SK-N-MC (cell line): ENCODE data around the gene PCBP1.
"Not testable (repeated sequence)": the region's sequence is repeated elsewhere in the genome, so short reads cannot be mapped to it uniquely, and the experiment has no call there.

Experiments
- DNase-seq: peaks from one replicate; pipeline ENCODE4 v3.0.0-alpha.2; 2011; ENCODE audit warnings: low read depth, low spot score
- H3K27ac ChIP-seq: fragments of 200-600 bp; sonication (generic); 2 replicates; pipeline ENCODE4 v1.5.1; 2016; ENCODE audit warnings: mixed run types
- H3K36me3 ChIP-seq: fragments of 200-600 bp; sonication (generic); 2 replicates; pipeline ENCODE4 v1.6.1; 2017; ENCODE audit warnings: antibody characterized with exemption, low read length, mixed read lengths; ENCODE audit not compliant: insufficient read depth
- H3K4me3 ChIP-seq: fragments of 200-600 bp; sonication (generic); 2 replicates; pipeline ENCODE4 v1.5.1; 2016
- H3K9ac ChIP-seq: fragments of 200-600 bp; sonication (generic); 2 replicates; pipeline ENCODE4 v1.8.0; 2017; ENCODE audit warnings: mixed run types, mixed read lengths; ENCODE audit not compliant: insufficient read length
- H3K9me3 ChIP-seq: fragments of 200-600 bp; sonication (generic); 2 replicates; pipeline ENCODE4 v1.6.1; 2017; ENCODE audit warnings: low read depth, mild to moderate bottlenecking, antibody characterized with exemption, low read length, moderate library complexity, mixed read lengths
- EZH2 ChIP-seq: fragments of 200-600 bp; sonication (generic); IDR thresholded peaks from one replicate; pipeline ENCODE4 v1.6.1; 2017; ENCODE audit warnings: antibody characterized with exemption
- FOXP2 ChIP-seq: optimal IDR thresholded peaks from 2 replicates; pipeline ENCODE3; 2011; ENCODE audit warnings: mild to moderate bottlenecking, moderate library complexity; ENCODE audit not compliant: insufficient read depth; ENCODE audit errors: extremely low read length, control extremely low read depth
- POLR2AphosphoS5 ChIP-seq: IDR thresholded peaks from 2 replicates; pipeline ENCODE4 v1.6.1; 2012; ENCODE audit warnings: mild to moderate bottlenecking, low read depth, low read length, borderline replicate concordance

The PCBP1 gene

DNA sequence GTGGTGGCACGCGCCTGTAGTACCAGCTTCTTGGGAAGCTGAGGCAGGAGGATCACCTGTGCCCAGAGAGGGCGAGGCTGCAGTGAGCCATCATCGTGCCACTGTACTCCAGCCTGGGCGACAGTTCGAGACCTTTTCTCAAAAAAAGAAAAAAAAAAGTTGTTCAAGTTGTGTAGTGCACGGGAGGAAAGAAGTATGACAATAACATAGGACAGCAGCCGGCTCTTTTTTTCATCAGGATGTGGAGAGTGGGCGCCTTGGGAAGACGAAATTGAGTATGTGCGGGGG lies 36.5 kb downstream of the PCBP1 start:
- TF ChIP-seq FOXP2 (no peak), POLR2AphosphoS5 (no peak), EZH2 (no peak)
- Histone ChIP-seq H3K9ac (peak overlapping the region; percentile 95), H3K4me3 (peak overlapping the region; percentile 92), H3K9me3 (no peaks in the 10 kb centered on the region), H3K36me3 (no peaks in the 10 kb centered on the region), H3K27ac (peak overlapping the region; percentile 98)
- DNase-seq = no peak

DNA sequence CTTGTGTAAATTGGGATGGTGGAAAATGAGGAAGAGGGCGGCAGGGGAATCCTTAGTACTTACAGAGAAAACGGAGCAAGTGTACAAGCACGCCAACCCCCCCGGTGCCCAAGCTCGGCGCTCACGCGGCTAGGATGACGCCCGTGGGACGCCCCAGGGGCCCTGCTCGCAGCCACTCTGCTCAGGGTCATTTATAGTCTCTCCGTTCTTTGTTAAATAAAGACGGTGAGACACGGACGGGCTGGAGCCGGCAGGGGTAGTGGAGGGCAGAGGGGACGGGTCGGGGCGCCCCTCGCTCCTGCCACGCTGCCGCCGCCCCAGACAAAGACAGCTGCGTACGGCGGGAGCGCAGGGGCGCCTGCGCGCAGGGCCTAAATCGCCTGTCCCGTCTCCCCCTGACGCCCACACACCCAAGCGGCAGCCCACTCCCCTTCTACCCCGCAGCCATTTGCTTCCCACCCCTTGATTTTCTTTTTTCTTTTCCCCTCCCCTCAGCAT lies 37.8 kb downstream of the PCBP1 start:
- TF ChIP-seq FOXP2 (no peak), EZH2 (no peak), POLR2AphosphoS5 (no peak; the same call in 1 of the 2 replicates)
- H3K27ac ChIP-seq = peak overlapping the region; percentile 98
- peak overlapping the region; percentile 92 for H3K4me3 ChIP-seq
- H3K9me3 ChIP-seq = no peaks in the 10 kb centered on the region
- no peaks in the 10 kb centered on the region for H3K36me3 ChIP-seq
- H3K9ac ChIP-seq = peak overlapping the region; percentile 95
- no peak for DNase-seq

GRCh38 chr2:70125498-70125898 lies 38.2 kb downstream of the PCBP1 start:
- peak overlapping the region; percentile 95 for H3K9ac ChIP-seq
- no peak for DNase-seq
- TF ChIP-seq EZH2 = no peak
- no peak for TF ChIP-seq FOXP2
- no peak for TF ChIP-seq POLR2AphosphoS5
- H3K4me3 ChIP-seq = peak overlapping the region; percentile 92
- H3K36me3 ChIP-seq = no peaks in the 10 kb centered on the region
- no peaks in the 10 kb centered on the region for H3K9me3 ChIP-seq
- H3K27ac ChIP-seq = peak overlapping the region; percentile 98; the same call in 1 of the 2 replicates

GRCh38 chr2:70126413-70126812 lies 39.1 kb downstream of the PCBP1 start:
- no peaks in the 10 kb centered on the region for H3K36me3 ChIP-seq
- no peak overlapping the region for H3K4me3 ChIP-seq
- DNase-seq = no peak
- H3K27ac ChIP-seq = 0 out of 2 replicates have a peak overlapping the region, but pooled peaks have one; percentile 17
- TF ChIP-seq FOXP2 (no peak), EZH2 (no peak), POLR2AphosphoS5 (no peak)
- no peak overlapping the region for H3K9ac ChIP-seq
- no peaks in the 10 kb centered on the region for H3K9me3 ChIP-seq

DNA sequence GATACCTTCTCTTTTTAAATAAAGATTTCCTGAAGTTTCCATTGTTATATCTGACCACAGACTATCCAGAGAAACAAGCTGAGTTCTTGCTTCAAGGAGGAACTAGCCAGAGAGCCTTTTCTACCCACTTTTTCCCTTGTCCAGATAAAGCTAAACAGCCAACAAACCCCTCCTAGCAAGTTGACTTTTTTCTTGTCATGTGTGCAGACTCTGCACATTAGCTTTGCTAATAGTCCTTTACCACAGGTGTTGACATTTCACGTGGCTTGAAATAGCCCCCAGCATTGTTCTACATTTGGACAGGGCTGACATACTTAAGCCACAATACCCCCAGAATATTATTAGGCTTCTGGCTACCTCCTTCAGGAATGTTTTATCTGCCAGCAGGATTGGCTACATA lies 40.7 kb downstream of the PCBP1 start:
- H3K9me3 ChIP-seq = no peaks in the 10 kb centered on the region
- no peak for DNase-seq
- H3K36me3 ChIP-seq = no peaks in the 10 kb centered on the region
- no peak overlapping the region for H3K9ac ChIP-seq
- TF ChIP-seq FOXP2 = no peak
- TF ChIP-seq EZH2 = no peak
- no peak for TF ChIP-seq POLR2AphosphoS5
- H3K27ac ChIP-seq = peak overlapping the region; percentile 49; the same call in 1 of the 2 replicates
- no peak overlapping the region for H3K4me3 ChIP-seq

DNA sequence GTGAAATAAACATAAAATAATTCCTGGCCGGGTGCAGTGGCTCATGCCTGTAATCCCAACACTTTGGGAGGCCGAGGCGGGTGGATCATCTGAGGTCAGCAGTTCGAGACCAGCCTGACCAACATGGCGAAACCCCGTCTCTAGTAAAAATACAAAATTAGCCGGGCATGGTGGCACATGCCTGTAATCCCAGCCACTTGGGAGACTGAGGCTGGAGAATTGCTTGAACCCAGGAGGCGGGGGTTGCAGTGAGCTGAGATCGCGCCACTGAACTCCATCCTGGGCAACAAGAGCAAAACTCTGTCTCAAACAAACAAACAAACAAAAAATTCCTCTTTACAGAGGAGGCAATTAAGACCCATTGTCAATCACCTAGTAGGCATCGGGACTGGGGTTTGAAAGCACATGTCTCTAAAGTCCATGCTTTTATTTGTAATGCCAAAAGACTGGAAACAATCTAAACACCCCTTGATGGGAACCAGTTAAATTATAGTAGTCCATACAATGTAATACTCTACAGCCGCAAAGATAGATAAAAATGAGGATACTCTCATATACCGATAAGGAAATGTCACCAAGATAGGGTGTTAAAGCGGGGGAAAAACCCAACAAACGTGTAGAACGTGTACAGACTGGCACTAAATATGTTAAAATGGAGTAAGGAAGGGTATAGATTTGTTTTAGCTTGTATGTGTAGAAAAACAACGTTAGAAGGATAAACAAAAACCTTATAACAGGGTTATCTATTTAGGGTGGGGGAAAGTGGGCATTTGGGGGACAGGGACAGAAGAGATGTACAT lies 44.3 kb downstream of the PCBP1 start:
- H3K4me3 ChIP-seq = peak overlapping the region; percentile 80
- H3K9me3 ChIP-seq, H3K36me3 ChIP-seq, DNase-seq: not testable (repeated sequence)
- H3K9ac ChIP-seq = peak overlapping the region; percentile 80
- peak overlapping the region; percentile 98 for H3K27ac ChIP-seq

GRCh38 chr2:70132244-70133126 lies 45.2 kb downstream of the PCBP1 start:
- peak overlapping the region; percentile 98 for H3K27ac ChIP-seq
- peak overlapping the region; percentile 80 for H3K4me3 ChIP-seq
- no peak for DNase-seq

DNA sequence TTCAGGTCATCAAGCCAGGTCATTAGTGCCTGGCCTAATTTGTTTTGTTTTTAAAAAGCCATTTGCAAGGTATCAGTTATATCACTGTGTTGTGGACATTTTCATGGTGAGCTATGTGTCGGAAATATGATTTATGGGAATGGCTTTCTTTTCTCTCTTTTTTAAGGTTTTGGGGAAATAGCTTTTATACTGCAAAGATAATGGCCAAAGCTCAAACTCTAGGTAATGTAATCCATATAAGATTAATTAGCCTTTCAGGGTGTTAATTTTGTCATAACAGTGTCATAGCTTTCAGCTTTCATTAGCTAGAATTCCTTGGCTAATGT lies 45.8 kb downstream of the PCBP1 start:
- DNase-seq = no peak
- Histone ChIP-seq H3K4me3 (peak overlapping the region; percentile 80), H3K9me3 (no peaks in the 10 kb centered on the region), H3K9ac (peak overlapping the region; percentile 80), H3K27ac (peak overlapping the region; percentile 98), H3K36me3 (no peaks in the 10 kb centered on the region)
- TF ChIP-seq FOXP2 = no peak
- no peak for TF ChIP-seq EZH2
- TF ChIP-seq POLR2AphosphoS5 = no peak

More at GRCh38 chr2:70132244-70133126, 45.2 kb downstream of the PCBP1 start:
- Histone ChIP-seq H3K36me3 (no peaks in the 10 kb centered on the region), H3K9me3 (no peaks in the 10 kb centered on the region), H3K9ac (peak overlapping the region; percentile 80)
- TF ChIP-seq EZH2 (no peak), POLR2AphosphoS5 (peak; percentile 57)
